T-helper 17 cell (primary cell): ENCODE data around the gene PLCB1. TPM values are rescaled to one million over a fixed set of nuclear protein-coding genes. Genes with fewer than 3 reads are reported as not detected.
"Not testable (repeated sequence)": the region's sequence is repeated elsewhere in the genome, so short reads cannot be mapped to it uniquely, and the experiment has no call there.

ENCODE experiments used
- ATAC-seq: fragments of 150-1000 bp; cut with Tn5 transposase; 2 replicates; pipeline ENCODE4 v1.10.0; 2021; ENCODE audit warnings: mild to moderate bottlenecking, moderate library complexity
- DNase-seq, 3 donors: peaks; one replicate each; pipeline versions ENCODE4 v3.0.0 to v3.0.0-alpha.2; 2020 to 2021
- H3K9me3 ChIP-seq: one replicate; pipeline ENCODE4 v1.7.0; 2013; ENCODE audit warnings: low read length, mild to moderate bottlenecking; ENCODE audit not compliant: control insufficient read depth, poor library complexity, severe bottlenecking
- H3K27ac Mint-ChIP-seq: one replicate; pipeline ENCODE4 v1.8.0; 2022; ENCODE audit warnings: mild to moderate bottlenecking, moderate library complexity, mixed read lengths
- H3K27me3 Mint-ChIP-seq: one replicate; pipeline ENCODE4 v1.8.0; 2022; ENCODE audit warnings: mixed read lengths
- H3K36me3 Mint-ChIP-seq: one replicate; pipeline ENCODE4 v1.8.0; 2022; ENCODE audit warnings: low read depth, mixed read lengths
- H3K4me1 Mint-ChIP-seq: one replicate; pipeline ENCODE4 v1.8.0; 2022; ENCODE audit warnings: mild to moderate bottlenecking, mixed read lengths
- H3K4me3 Mint-ChIP-seq: one replicate; pipeline ENCODE4 v1.8.0; 2022; ENCODE audit warnings: mild to moderate bottlenecking, moderate library complexity, mixed read lengths
- total RNA-seq, 4 donors: library from RNA in 2 of 4; stranded (reverse) in 2 of 4; gene quantifications; one replicate each; pipeline ENCODE4 v1.2.3 and lab custom pipeline; 2022 to 2026

Gene PLCB1
- total RNA-seq, 2 donors from 2014 or later, result 19.1 to 23.1 TPM

DNA sequence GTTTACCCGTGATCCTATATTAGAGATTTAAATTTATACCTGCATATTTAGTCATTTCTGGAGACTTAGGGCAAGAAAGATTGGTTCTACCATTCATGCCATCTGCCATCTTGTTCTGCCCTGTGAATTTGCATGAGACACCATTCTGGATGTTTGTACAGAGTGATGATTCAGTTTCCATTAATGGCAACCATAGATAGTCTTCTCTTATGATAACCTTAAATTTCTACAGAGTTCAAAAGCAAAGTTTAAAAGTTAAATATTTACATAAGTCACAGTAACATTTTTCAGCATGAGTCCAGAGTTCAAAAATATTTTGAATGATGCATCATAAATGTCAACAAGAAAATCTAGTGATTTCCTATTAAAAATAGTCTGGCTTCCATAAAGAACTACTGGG, 23.2 kb downstream of the PLCB1 start:
- no peaks in the 10 kb centered on the region for H3K9me3 ChIP-seq
- peak overlapping the region; percentile 26 for H3K4me3 Mint-ChIP-seq
- no peaks in the 10 kb centered on the region for H3K36me3 Mint-ChIP-seq
- peak overlapping the region; percentile 89 for H3K27ac Mint-ChIP-seq
- no peak for ATAC-seq
- no peaks in the 10 kb centered on the region for H3K27me3 Mint-ChIP-seq
- peaks cover 54% of the 10 kb centered on the region for H3K4me1 Mint-ChIP-seq
- DNase-seq, result no peak

- DNase-seq, result no peak
- Mint-ChIP-seq H3K4me3 (no peak overlapping the region), H3K36me3 (no peaks in the 10 kb centered on the region), H3K27me3 (no peaks in the 10 kb centered on the region), H3K4me1 (peaks cover 49% of the 10 kb centered on the region), H3K27ac (peak overlapping the region; percentile 89)
- H3K9me3 ChIP-seq, result no peaks in the 10 kb centered on the region
- ATAC-seq, result no peak
Measured at GRCh38 chr20:8155812-8156211, 23.7 kb downstream of the PLCB1 start.

DNA sequence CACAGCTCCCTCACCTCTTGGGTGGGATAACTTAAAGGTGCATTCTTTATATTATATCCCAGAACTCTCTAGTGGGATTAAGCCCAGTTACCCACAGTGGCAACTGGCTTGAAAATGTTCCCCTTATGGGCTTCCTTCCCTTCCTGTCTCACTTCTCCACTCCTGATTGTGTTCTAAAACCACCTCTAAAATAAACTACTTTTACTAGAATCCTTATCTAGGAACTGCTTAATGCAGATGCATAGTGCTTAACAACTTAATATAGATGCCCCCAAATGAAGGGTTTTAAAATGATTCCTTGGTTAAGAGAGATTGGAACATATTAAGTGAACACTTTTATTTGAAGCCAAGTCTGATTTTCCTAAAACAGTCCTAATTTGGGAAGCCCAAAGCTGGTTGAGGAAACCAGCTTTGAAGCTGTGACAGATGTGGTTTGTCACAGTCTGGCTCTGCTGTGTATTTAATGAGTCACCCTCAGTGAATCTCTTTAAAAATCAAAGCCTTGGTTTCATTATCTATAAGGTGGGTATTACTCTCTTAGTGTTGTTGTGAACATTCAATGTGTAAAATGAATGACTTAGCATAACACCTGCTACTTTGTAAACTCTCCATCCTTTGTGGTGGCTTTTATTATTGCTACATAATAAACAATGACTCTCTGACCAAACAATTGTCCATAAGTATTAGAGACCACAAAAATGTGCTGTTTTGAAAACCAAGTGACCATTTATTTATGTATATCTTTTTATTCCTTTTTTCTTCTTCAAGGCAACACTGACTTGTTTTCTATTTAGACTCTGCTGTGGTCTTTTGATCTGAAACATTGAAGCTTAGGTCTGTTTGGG, 24.4 kb downstream of the PLCB1 start:
- no peaks in the 10 kb centered on the region for H3K27me3 Mint-ChIP-seq
- ATAC-seq, result peak; percentile 77
- no peaks in the 10 kb centered on the region for H3K9me3 ChIP-seq
- peaks cover 45% of the 10 kb centered on the region for H3K4me1 Mint-ChIP-seq
- H3K4me3 Mint-ChIP-seq, result peak overlapping the region; percentile 3
- no peak for DNase-seq
- H3K36me3 Mint-ChIP-seq, result no peaks in the 10 kb centered on the region
- H3K27ac Mint-ChIP-seq, result peak overlapping the region; percentile 89

- not testable (repeated sequence) for ATAC-seq, H3K27ac Mint-ChIP-seq, H3K4me3 Mint-ChIP-seq, H3K36me3 Mint-ChIP-seq, H3K27me3 Mint-ChIP-seq, H3K9me3 ChIP-seq, DNase-seq
- peaks cover 34% of the 10 kb centered on the region for H3K4me1 Mint-ChIP-seq
Measured at GRCh38 chr20:8159217-8159616, 27.2 kb downstream of the PLCB1 start.

GRCh38 chr20:8161264-8162071, 29.4 kb downstream of the PLCB1 start:
- peaks cover 3% of the 10 kb centered on the region for H3K36me3 Mint-ChIP-seq
- H3K4me3 Mint-ChIP-seq, result no peak overlapping the region
- H3K4me1 Mint-ChIP-seq, result peaks cover 24% of the 10 kb centered on the region
- H3K27me3 Mint-ChIP-seq, result no peaks in the 10 kb centered on the region
- ATAC-seq (peak; percentile 63), DNase-seq (no peak)
- no peaks in the 10 kb centered on the region for H3K9me3 ChIP-seq
- H3K27ac Mint-ChIP-seq, result peak overlapping the region; percentile 75

GRCh38 chr20:8162610-8163009, 30.5 kb downstream of the PLCB1 start:
- no peak for ATAC-seq
- peak overlapping the region; percentile 75 for H3K27ac Mint-ChIP-seq

GRCh38 chr20:8163543-8163942, 31.5 kb downstream of the PLCB1 start:
- Mint-ChIP-seq H3K27ac (no peak overlapping the region), H3K27me3 (no peaks in the 10 kb centered on the region), H3K4me1 (peaks cover 18% of the 10 kb centered on the region), H3K36me3 (peaks cover 3% of the 10 kb centered on the region), H3K4me3 (no peak overlapping the region)
- no peak for DNase-seq
- no peaks in the 10 kb centered on the region for H3K9me3 ChIP-seq
- ATAC-seq, result no peak

More at GRCh38 chr20:8162610-8163009, 30.5 kb downstream of the PLCB1 start:
- H3K9me3 ChIP-seq, result no peaks in the 10 kb centered on the region
- Mint-ChIP-seq H3K36me3 (peaks cover 3% of the 10 kb centered on the region), H3K4me3 (no peak overlapping the region), H3K27me3 (no peaks in the 10 kb centered on the region), H3K4me1 (peaks cover 21% of the 10 kb centered on the region)
- DNase-seq, result no peak

- H3K27me3 Mint-ChIP-seq, result no peaks in the 10 kb centered on the region
- peaks cover 3% of the 10 kb centered on the region for H3K36me3 Mint-ChIP-seq
- H3K4me1 Mint-ChIP-seq, result peaks cover 14% of the 10 kb centered on the region
- H3K4me3 Mint-ChIP-seq, result no peak overlapping the region
- no peak overlapping the region for H3K27ac Mint-ChIP-seq
- no peaks in the 10 kb centered on the region for H3K9me3 ChIP-seq
- DNase-seq (no peak), ATAC-seq (no peak)
Measured at GRCh38 chr20:8166730-8167129, 34.7 kb downstream of the PLCB1 start.

- Mint-ChIP-seq H3K27ac (no peak overlapping the region), H3K4me3 (no peak overlapping the region), H3K4me1 (peaks cover 11% of the 10 kb centered on the region), H3K27me3 (no peaks in the 10 kb centered on the region), H3K36me3 (peaks cover 7% of the 10 kb centered on the region)
- no peaks in the 10 kb centered on the region for H3K9me3 ChIP-seq
- DNase-seq, result no peak
- no peak for ATAC-seq
Measured at GRCh38 chr20:8168785-8169288, 36.8 kb downstream of the PLCB1 start.

DNA sequence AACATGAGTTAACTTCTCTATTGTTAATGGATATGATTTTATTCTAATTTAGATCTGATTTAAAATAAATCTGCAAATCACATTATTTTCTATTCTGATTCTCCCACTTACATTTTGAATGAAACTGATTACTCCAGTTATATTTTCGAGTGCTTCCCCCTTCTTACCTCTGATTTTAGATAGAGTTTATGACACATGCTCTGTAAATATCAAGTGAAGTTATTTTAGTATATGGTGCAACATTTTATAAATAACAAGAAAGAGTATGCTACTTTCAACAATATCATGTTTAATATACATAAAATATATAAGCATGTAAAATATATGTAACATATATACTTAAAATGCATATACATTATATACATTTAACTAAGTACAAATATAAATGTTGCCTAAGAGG, 38.9 kb downstream of the PLCB1 start:
- H3K4me3 Mint-ChIP-seq, result no peak overlapping the region
- no peaks in the 10 kb centered on the region for H3K27me3 Mint-ChIP-seq
- no peak overlapping the region for H3K27ac Mint-ChIP-seq
- peaks cover 6% of the 10 kb centered on the region for H3K36me3 Mint-ChIP-seq
- H3K9me3 ChIP-seq, result no peaks in the 10 kb centered on the region
- peaks cover 13% of the 10 kb centered on the region for H3K4me1 Mint-ChIP-seq
- ATAC-seq (no peak), DNase-seq (no peak)

- H3K9me3 ChIP-seq, result no peaks in the 10 kb centered on the region
- H3K27ac Mint-ChIP-seq, result no peak overlapping the region
- H3K4me3 Mint-ChIP-seq, result no peak overlapping the region
- peaks cover 10% of the 10 kb centered on the region for H3K4me1 Mint-ChIP-seq
- ATAC-seq (no peak), DNase-seq (no peak)
- H3K36me3 Mint-ChIP-seq, result peaks cover 5% of the 10 kb centered on the region
- no peaks in the 10 kb centered on the region for H3K27me3 Mint-ChIP-seq
Measured at GRCh38 chr20:8172191-8172590, 40.1 kb downstream of the PLCB1 start.

GRCh38 chr20:8175741-8176675, 43.9 kb downstream of the PLCB1 start:
- Mint-ChIP-seq H3K36me3 (peaks cover 5% of the 10 kb centered on the region), H3K4me3 (no peak overlapping the region), H3K27me3 (no peaks in the 10 kb centered on the region), H3K27ac (no peak overlapping the region), H3K4me1 (peaks cover 9% of the 10 kb centered on the region)
- no peak for DNase-seq
- ATAC-seq, result no peak
- H3K9me3 ChIP-seq, result no peaks in the 10 kb centered on the region
